ENCODE data around the gene USH2A. TPM values are rescaled to one million over a fixed set of nuclear protein-coding genes. Genes with fewer than 3 reads are reported as not detected.

The USH2A gene
- polyA plus RNA-seq, 3 donors: not detected

DNA sequence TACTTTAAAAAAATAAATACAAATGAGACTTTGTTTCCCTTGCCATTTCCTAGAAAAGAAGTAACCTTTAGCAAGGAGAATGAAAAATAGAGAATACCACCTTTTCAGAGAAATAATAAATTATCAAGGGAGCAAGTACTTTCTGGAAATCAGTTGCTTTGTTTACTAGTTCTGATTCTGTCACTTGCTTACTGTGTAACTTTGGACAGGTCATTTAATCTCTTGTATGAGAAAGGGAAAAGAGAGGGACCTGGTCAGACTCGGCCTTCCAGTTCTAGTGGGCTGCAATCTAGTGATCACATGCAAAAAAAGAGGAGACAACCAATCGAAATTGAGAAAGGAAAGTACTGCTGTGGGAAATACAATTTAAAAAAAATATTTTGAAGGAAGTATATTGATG, 822.0 kb downstream of the USH2A start:
- no peak overlapping the region for H3K9ac ChIP-seq (ENCODE audit: insufficient read depth, low read length, poor library complexity, severe bottlenecking)

GRCh38 chr1:215600867-215601266, 822.4 kb downstream of the USH2A start:
- no peak overlapping the region for H3K9ac ChIP-seq (ENCODE audit: insufficient read depth, low read length, poor library complexity, severe bottlenecking)
- no peaks in the 10 kb centered on the region for H3K79me2 ChIP-seq (ENCODE audit: insufficient read depth, low read length)
- H3K27ac ChIP-seq (ENCODE audit: low read depth in 1 of 2, low read length in 2 of 2): no peak overlapping the region
- H3K4me2 ChIP-seq (replicated peaks; ENCODE audit: extremely low read depth, low read length, poor library complexity, severe bottlenecking): no peak overlapping the region
- no peaks in the 10 kb centered on the region for H3K27me3 Mint-ChIP-seq (ENCODE audit: low read depth in 3 of 3)
- H3K4me1 Mint-ChIP-seq: no peaks in the 10 kb centered on the region
- no peaks in the 10 kb centered on the region for H3K9me3 Mint-ChIP-seq
- H3K27me3 ChIP-seq (ENCODE audit: control insufficient read depth in 2 of 2, insufficient read depth in 2 of 2, low read length in 2 of 2): no peaks in the 10 kb centered on the region
- intact Hi-C loops (cut with micrococcal nuclease): no loop called here
- H3K4me1 ChIP-seq (ENCODE audit: control insufficient read depth in 1 of 2, insufficient read depth in 2 of 2, low read length in 2 of 2): no peaks in the 10 kb centered on the region
- TF ChIP-seq CTCF (IDR thresholded peaks at IDR 0.05): no peak
- peaks cover 14 to 37% of the 10 kb centered on the region in 2 donors for H3K36me3 ChIP-seq (replicated peaks in 1 of 2; ENCODE audit: control insufficient read depth in 1 of 2, insufficient read depth in 2 of 2, low read length in 2 of 2)
- WGBS (ENCODE audit: insufficient coverage): 97% methylated on average over 8 of the region's 10 CpGs
- no peak for DNase-seq
- H3K27ac Mint-ChIP-seq: no peak overlapping the region
- H3K4me3 ChIP-seq (replicated peaks in 1 of 3; ENCODE audit: low read depth in 2 of 3, low read length in 3 of 3): no peak overlapping the region
- no peaks in the 10 kb centered on the region for H3K9me3 ChIP-seq (replicated peaks in 1 of 2; ENCODE audit: control insufficient read depth in 1 of 2, insufficient read depth in 1 of 2, low read length in 2 of 2)
- no peak overlapping the region for H3K4me3 Mint-ChIP-seq
- H2AFZ ChIP-seq (ENCODE audit: insufficient read depth, low read depth, low read length, poor library complexity, severe bottlenecking): no peak overlapping the region
- H4K20me1 ChIP-seq (ENCODE audit: insufficient read depth, low read length): no peaks in the 10 kb centered on the region
- peaks cover 39 to 58% of the 10 kb centered on the region in 2 donors for H3K36me3 Mint-ChIP-seq

More for the DNA sequence above, 822.0 kb downstream of the USH2A start:
- no peak overlapping the region for H3K4me2 ChIP-seq (replicated peaks; ENCODE audit: extremely low read depth, low read length, poor library complexity, severe bottlenecking)
- 89% methylated on average over 1 of the region's 2 CpGs for WGBS (ENCODE audit: insufficient coverage)
- Mint-ChIP-seq H3K9me3 (no peaks in the 10 kb centered on the region), H3K27ac (peak overlapping the region in 1 of 7 donors; percentile 9), H3K4me3 (no peak overlapping the region), H3K27me3 (ENCODE audit: low read depth in 3 of 3) (no peaks in the 10 kb centered on the region), H3K4me1 (no peaks in the 10 kb centered on the region), H3K36me3 (peaks cover 36 to 56% of the 10 kb centered on the region in 2 donors)
- H3K4me1 ChIP-seq (ENCODE audit: control insufficient read depth in 1 of 2, insufficient read depth in 2 of 2, low read length in 2 of 2): no peaks in the 10 kb centered on the region
- H3K36me3 ChIP-seq (replicated peaks in 1 of 2; ENCODE audit: control insufficient read depth in 1 of 2, insufficient read depth in 2 of 2, low read length in 2 of 2): peaks cover 14 to 37% of the 10 kb centered on the region in 2 donors
- H3K4me3 ChIP-seq (replicated peaks in 1 of 3; ENCODE audit: low read depth in 2 of 3, low read length in 3 of 3): no peak overlapping the region
- H4K20me1 ChIP-seq (ENCODE audit: insufficient read depth, low read length): no peaks in the 10 kb centered on the region
- intact Hi-C loops (cut with micrococcal nuclease): no loop called here
- TF ChIP-seq CTCF (IDR thresholded peaks at IDR 0.05): no peak
- no peaks in the 10 kb centered on the region for H3K27me3 ChIP-seq (ENCODE audit: control insufficient read depth in 2 of 2, insufficient read depth in 2 of 2, low read length in 2 of 2)
- H3K27ac ChIP-seq (ENCODE audit: low read depth in 1 of 2, low read length in 2 of 2): no peak overlapping the region
- no peaks in the 10 kb centered on the region for H3K9me3 ChIP-seq (replicated peaks in 1 of 2; ENCODE audit: control insufficient read depth in 1 of 2, insufficient read depth in 1 of 2, low read length in 2 of 2)
- DNase-seq: no peak
- no peak overlapping the region for H2AFZ ChIP-seq (ENCODE audit: insufficient read depth, low read depth, low read length, poor library complexity, severe bottlenecking)
- no peaks in the 10 kb centered on the region for H3K79me2 ChIP-seq (ENCODE audit: insufficient read depth, low read length)
